Mesenchymal stem cell (in vitro differentiated cells and primary cell): ENCODE results near the gene KRT13.

Experiments used
- DNase-seq: peaks from one replicate; pipeline ENCODE4 v3.0.0-alpha.2; 2013
- H2AFZ ChIP-seq: one replicate; pipeline ENCODE4 v1.6.1; 2013; ENCODE audit warnings: low read depth, mild to moderate bottlenecking, control low read depth, inconsistent platforms, low read length, moderate library complexity
- H2AK5ac ChIP-seq: 2 replicates; pipeline ENCODE4 v1.6.1; 2013; ENCODE audit warnings: low read length, moderate library complexity, mild to moderate bottlenecking, inconsistent platforms; ENCODE audit not compliant: severe bottlenecking
- H2BK120ac ChIP-seq: one replicate; pipeline ENCODE4 v1.6.1; 2013; ENCODE audit warnings: low read depth, mild to moderate bottlenecking, inconsistent platforms, low read length, moderate library complexity
- H2BK12ac ChIP-seq, 2 experiments: one replicate each; pipeline ENCODE4 v1.6.1; 2013; ENCODE audit warnings: inconsistent platforms in 2 of 2, low read length in 2 of 2, mild to moderate bottlenecking in 2 of 2, moderate library complexity in 2 of 2, control low read depth in 1 of 2
- H2BK15ac ChIP-seq: one replicate; pipeline ENCODE4 v1.6.1; 2013; ENCODE audit warnings: mild to moderate bottlenecking, low read depth, inconsistent platforms; ENCODE audit not compliant: poor library complexity, severe bottlenecking
- H2BK5ac ChIP-seq: 2 replicates; pipeline ENCODE4 v1.6.1; 2013; ENCODE audit warnings: low read depth, mild to moderate bottlenecking, low read length, control low read depth, inconsistent platforms; ENCODE audit not compliant: poor library complexity, severe bottlenecking
- H3K14ac ChIP-seq, 2 experiments: one replicate each; pipeline ENCODE4 v1.6.1; 2013; ENCODE audit warnings: inconsistent platforms in 2 of 2, low read length in 2 of 2, control low read depth in 1 of 2, mild to moderate bottlenecking in 1 of 2, moderate library complexity in 1 of 2
- H3K18ac ChIP-seq, 2 experiments: one replicate each; pipeline ENCODE4 v1.6.1; 2013; ENCODE audit warnings: inconsistent platforms in 2 of 2, low read length in 2 of 2, control low read depth in 1 of 2, low read depth in 1 of 2, mild to moderate bottlenecking in 1 of 2
- H3K23ac ChIP-seq, 2 experiments: one replicate each; pipeline ENCODE4 v1.6.1; 2013; ENCODE audit warnings: inconsistent platforms in 2 of 2, low read length in 2 of 2, mild to moderate bottlenecking in 2 of 2, moderate library complexity in 2 of 2, control low read depth in 1 of 2
- H3K27ac ChIP-seq: 2 replicates; pipeline ENCODE4 v1.5.1; 2013; ENCODE audit warnings: mild to moderate bottlenecking, moderate library complexity, low read length, control low read depth, inconsistent platforms; ENCODE audit not compliant: poor library complexity, severe bottlenecking
- H3K27me3 ChIP-seq, 2 experiments: 2 replicates each; pipeline versions ENCODE4 v1.6.1 to v1.7.0; 2013; ENCODE audit warnings: low read length in 2 of 2, mild to moderate bottlenecking in 2 of 2, moderate library complexity in 2 of 2, control low read depth in 1 of 2, inconsistent platforms in 1 of 2; ENCODE audit not compliant: control insufficient read depth in 1 of 2, insufficient read depth in 1 of 2
- H3K36me3 ChIP-seq, 2 experiments: 2 replicates each; pipeline versions ENCODE4 v1.6.1 to v1.7.0; 2013; ENCODE audit warnings: low read length in 2 of 2, control low read depth in 1 of 2, inconsistent platforms in 1 of 2, low read depth in 1 of 2, mild to moderate bottlenecking in 1 of 2; ENCODE audit not compliant: insufficient read depth in 2 of 2, control insufficient read depth in 1 of 2
- H3K4ac ChIP-seq, 2 experiments: one replicate each; pipeline ENCODE4 v1.6.1; 2013; ENCODE audit warnings: inconsistent platforms in 2 of 2, low read length in 2 of 2, mild to moderate bottlenecking in 2 of 2, moderate library complexity in 2 of 2, control low read depth in 1 of 2, low read depth in 1 of 2
- H3K4me1 ChIP-seq: 2 replicates; pipeline ENCODE4 v1.6.1; 2013; ENCODE audit warnings: low read depth, low read length, control low read depth; ENCODE audit not compliant: control insufficient read depth, insufficient read depth
- H3K4me2 ChIP-seq: 2 replicates; pipeline ENCODE4 v1.6.1; 2013; ENCODE audit warnings: low read length, mild to moderate bottlenecking, inconsistent platforms; ENCODE audit not compliant: poor library complexity, severe bottlenecking
- H3K4me3 ChIP-seq, 2 experiments: 2 replicates each; pipeline versions ENCODE4 v1.5.1 to v1.7.0; 2013; ENCODE audit warnings: low read length in 2 of 2, mild to moderate bottlenecking in 2 of 2, control low read depth in 1 of 2, low read depth in 1 of 2; ENCODE audit not compliant: insufficient read depth in 1 of 2
- H3K79me1 ChIP-seq: replicated peaks from 2 replicates; pipeline ENCODE4 v1.6.1; 2013; ENCODE audit warnings: mild to moderate bottlenecking, control low read depth, low read length, inconsistent platforms; ENCODE audit not compliant: poor library complexity, severe bottlenecking
- H3K9ac ChIP-seq: 2 replicates; pipeline ENCODE4 v1.7.0; 2013; ENCODE audit warnings: mild to moderate bottlenecking, low read length, moderate library complexity
- H3K9me3 ChIP-seq: 2 replicates; pipeline ENCODE4 v1.7.0; 2013; ENCODE audit warnings: mild to moderate bottlenecking, low read length; ENCODE audit not compliant: control insufficient read depth
- H4K8ac ChIP-seq: one replicate; pipeline ENCODE4 v1.6.1; 2013; ENCODE audit warnings: inconsistent platforms, mild to moderate bottlenecking, low read length, moderate library complexity
- H4K91ac ChIP-seq: one replicate; pipeline ENCODE4 v1.6.1; 2013; ENCODE audit warnings: mild to moderate bottlenecking, low read length, inconsistent platforms
- WGBS: methylation state at CpG from one replicate; pipeline ENCODE4 v1.1.7; 2013; ENCODE audit warnings: mixed read lengths; 5-methylcytosine and 5-hydroxymethylcytosine counted together

Gene KRT13

DNA sequence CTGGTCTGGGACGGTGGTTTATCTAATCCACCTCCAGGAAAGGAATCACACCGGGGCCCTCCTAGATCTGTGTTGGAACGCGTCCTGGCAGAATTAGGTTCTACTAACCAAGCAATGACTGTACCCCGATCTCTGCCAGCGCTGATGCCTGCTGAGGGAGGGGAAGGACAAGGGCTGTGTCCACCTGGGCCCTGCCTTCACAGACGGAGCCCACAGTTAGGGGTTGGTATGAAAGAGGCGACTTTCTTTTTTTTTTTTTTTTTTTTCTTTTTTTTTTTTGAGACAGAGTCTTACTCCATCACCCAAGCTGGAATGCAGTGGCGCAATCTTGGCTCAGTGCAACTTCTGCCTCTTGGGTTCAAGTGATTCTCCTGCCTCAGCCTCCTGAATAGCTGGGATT lies 32.6 kb upstream of the KRT13 start:
- H3K9ac ChIP-seq = no peak overlapping the region
- H3K27me3 ChIP-seq = peaks cover 0 to 31% of the 10 kb centered on the region in 2 experiments

DNA sequence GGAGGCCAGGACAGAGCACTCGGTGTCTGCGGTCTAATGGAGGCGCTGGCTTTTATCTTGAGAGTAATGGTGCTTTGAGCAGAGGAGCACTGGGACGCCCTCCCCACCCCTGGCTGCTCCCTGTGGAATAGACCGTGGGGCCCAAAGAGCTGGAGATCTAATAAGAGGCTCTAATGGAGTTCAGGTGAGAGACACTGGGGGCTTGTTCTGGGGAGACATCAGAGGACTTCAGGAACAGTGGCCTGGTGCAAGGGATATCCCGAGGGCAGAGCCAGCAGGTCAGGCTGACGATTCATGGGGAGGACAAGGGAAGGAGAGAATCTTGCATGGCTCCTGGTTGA lies 32.2 kb upstream of the KRT13 start:
- no peak overlapping the region for H3K9ac ChIP-seq
- peak overlapping the region; percentile 10 for H2AFZ ChIP-seq
- H3K23ac ChIP-seq = no peak overlapping the region
- H3K27ac ChIP-seq = no peak overlapping the region
- no peak overlapping the region for H2BK5ac ChIP-seq
- peak overlapping the region; percentile 61 for H2BK15ac ChIP-seq
- H2BK12ac ChIP-seq = peak overlapping the region; percentile 29 to 75
- H3K9me3 ChIP-seq = no peaks in the 10 kb centered on the region
- peak overlapping the region; percentile 47 to 67 for H3K4ac ChIP-seq
- peak overlapping the region; percentile 25 to 64 for H3K18ac ChIP-seq
- H4K91ac ChIP-seq = peak overlapping the region; percentile 47
- peak overlapping the region; percentile 17 for H2AK5ac ChIP-seq
- H3K4me2 ChIP-seq = no peak overlapping the region
- H3K79me1 ChIP-seq = no peaks in the 10 kb centered on the region
- peak overlapping the region; percentile 27 for H4K8ac ChIP-seq
- H3K4me3 ChIP-seq = no peak overlapping the region
- no peaks in the 10 kb centered on the region for H3K36me3 ChIP-seq
- no peak overlapping the region for H3K14ac ChIP-seq
- peak overlapping the region; percentile 6 for H2BK120ac ChIP-seq
- WGBS = 87% methylated on average over 7 of the region's 7 CpGs
- no peak for DNase-seq
- H3K4me1 ChIP-seq = peaks cover 33% of the 10 kb centered on the region
- H3K27me3 ChIP-seq = peaks cover 0 to 31% of the 10 kb centered on the region in 2 experiments

More for the DNA sequence above, 32.6 kb upstream of the KRT13 start:
- H3K79me1 ChIP-seq = no peaks in the 10 kb centered on the region
- no peak overlapping the region for H3K14ac ChIP-seq
- no peaks in the 10 kb centered on the region for H3K9me3 ChIP-seq
- H3K27ac ChIP-seq = peak overlapping the region; percentile 80
- peak overlapping the region; percentile 17 for H2AK5ac ChIP-seq
- H3K4ac ChIP-seq = peak overlapping the region; percentile 47 to 67
- peak overlapping the region; percentile 61 for H2BK15ac ChIP-seq
- peak overlapping the region; percentile 47 for H4K91ac ChIP-seq
- H2BK120ac ChIP-seq = peak overlapping the region; percentile 39
- peaks cover 33% of the 10 kb centered on the region for H3K4me1 ChIP-seq
- no peak overlapping the region for H3K4me3 ChIP-seq
- H4K8ac ChIP-seq = no peak overlapping the region
- no peak overlapping the region for H3K23ac ChIP-seq
- no peak overlapping the region for H3K4me2 ChIP-seq
- peak overlapping the region; percentile 64 to 93 for H3K18ac ChIP-seq
- no peak overlapping the region for H2BK5ac ChIP-seq
- peak overlapping the region; percentile 10 for H2AFZ ChIP-seq
- H3K36me3 ChIP-seq = no peaks in the 10 kb centered on the region
- 91% methylated on average over 7 of the region's 9 CpGs for WGBS
- DNase-seq = no peak
- peak overlapping the region; percentile 29 to 91 for H2BK12ac ChIP-seq

DNA sequence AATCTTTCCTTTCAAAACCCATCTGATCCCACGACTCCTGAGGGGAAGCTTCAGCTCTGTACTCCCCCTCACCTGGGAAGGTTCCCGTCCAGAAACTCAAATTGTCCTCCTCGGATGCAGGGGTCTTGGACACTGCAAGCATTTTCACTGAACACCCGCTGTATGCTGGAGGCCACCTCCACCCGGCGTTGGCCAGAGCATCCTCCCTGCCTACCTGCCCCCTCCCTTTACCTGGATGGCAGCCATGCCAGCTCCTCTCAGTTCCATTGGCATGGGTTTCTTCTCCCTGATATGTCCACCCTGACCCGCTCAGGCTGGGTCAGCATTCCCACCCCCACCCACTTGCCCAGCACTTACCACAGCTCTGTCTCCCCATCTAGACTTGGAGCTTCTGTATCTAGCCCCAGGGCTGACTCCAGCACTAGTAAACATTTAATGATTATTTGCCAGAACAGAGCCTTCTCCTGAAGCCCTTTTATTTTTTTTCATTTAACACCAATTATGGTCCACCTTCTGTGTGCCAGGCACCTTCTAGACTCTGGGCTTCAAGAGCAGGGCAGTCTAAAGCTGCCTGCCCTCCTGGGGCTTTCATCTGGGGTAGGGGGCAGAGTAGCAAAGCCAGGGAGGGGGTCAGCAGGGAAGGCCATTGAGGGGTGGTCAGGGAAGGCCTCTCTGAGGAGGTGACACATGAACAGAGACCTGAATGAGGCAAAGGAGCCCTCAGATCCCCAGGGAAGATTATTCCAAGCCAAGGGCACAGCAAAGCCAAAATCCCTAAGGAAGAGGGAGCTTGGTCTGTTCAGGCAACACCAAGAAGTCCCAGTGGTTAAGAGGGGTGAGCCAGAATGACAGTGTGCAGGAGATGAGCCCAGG lies 31.6 kb upstream of the KRT13 start:
- no peak overlapping the region for H2BK5ac ChIP-seq
- H3K27me3 ChIP-seq = peaks cover 0 to 31% of the 10 kb centered on the region in 2 experiments
- no peak overlapping the region for H3K27ac ChIP-seq
- peaks cover 33% of the 10 kb centered on the region for H3K4me1 ChIP-seq
- DNase-seq = no peak
- H3K23ac ChIP-seq = no peak overlapping the region
- peak overlapping the region; percentile 74 for H2AK5ac ChIP-seq
- no peak overlapping the region for H3K4me3 ChIP-seq
- H3K36me3 ChIP-seq = no peaks in the 10 kb centered on the region
- 96% methylated on average over 7 of the region's 7 CpGs for WGBS
- H3K9ac ChIP-seq = no peak overlapping the region
- H4K8ac ChIP-seq = peak overlapping the region; percentile 28
- H2BK15ac ChIP-seq = peak overlapping the region; percentile 96
- H4K91ac ChIP-seq = peak overlapping the region; percentile 9
- H3K4ac ChIP-seq = peak overlapping the region in 1 of 2 experiments; percentile 67
- no peak overlapping the region for H3K4me2 ChIP-seq
- no peaks in the 10 kb centered on the region for H3K9me3 ChIP-seq
- H2BK120ac ChIP-seq = peak overlapping the region; percentile 6
- H3K18ac ChIP-seq = peak overlapping the region in 1 of 2 experiments; percentile 67
- H2BK12ac ChIP-seq = peak overlapping the region; percentile 49 to 91
- H3K14ac ChIP-seq = peak overlapping the region in 1 of 2 experiments; percentile 63
- H3K79me1 ChIP-seq = no peaks in the 10 kb centered on the region
- no peak overlapping the region for H2AFZ ChIP-seq

DNA sequence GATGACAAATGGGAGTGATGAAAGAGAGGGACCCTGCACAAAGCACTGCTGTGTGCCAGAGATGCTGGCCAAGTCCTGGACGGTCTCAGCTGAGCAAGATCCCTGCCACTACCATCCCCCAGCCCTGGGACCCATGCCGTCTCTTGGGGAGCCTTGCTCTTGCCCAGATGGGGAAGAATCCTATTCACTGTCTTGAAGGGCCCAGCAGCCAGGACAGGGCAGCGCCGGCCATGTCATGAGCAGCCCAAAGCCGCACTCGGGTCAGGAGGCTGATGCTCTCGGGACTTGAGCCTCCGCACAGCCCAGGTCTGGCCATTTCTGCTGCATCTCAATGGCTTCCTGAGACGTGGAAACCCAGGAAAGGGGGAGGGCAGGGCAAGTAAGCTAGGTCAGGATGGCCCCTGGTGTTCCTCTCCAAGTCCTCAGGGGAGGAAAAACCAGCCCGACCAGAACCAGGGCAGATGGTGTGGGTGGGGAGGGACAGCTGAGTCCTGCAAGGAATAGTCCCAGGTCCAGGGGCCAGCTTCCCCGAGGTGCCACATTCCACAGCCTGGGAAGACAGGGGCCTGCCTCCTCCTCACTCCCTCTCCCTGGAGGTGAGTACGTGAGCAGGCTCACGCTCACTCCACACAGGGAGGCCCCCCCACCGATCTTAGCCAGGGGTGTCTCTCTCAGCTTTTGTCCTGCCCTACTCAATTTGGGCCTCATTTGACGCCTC lies 30.5 kb upstream of the KRT13 start:
- peak overlapping the region; percentile 4 to 85 for H3K18ac ChIP-seq
- peak overlapping the region in 1 of 2 experiments; percentile 11 for H3K14ac ChIP-seq
- H3K4me3 ChIP-seq = no peak overlapping the region
- H3K79me1 ChIP-seq = no peaks in the 10 kb centered on the region
- peak overlapping the region; percentile 31 to 33 for H3K4ac ChIP-seq
- H3K4me2 ChIP-seq = no peak overlapping the region
- H3K9ac ChIP-seq = no peak overlapping the region
- H3K4me1 ChIP-seq = peaks cover 33% of the 10 kb centered on the region
- no peak for DNase-seq
- H2BK12ac ChIP-seq = peak overlapping the region in 1 of 2 experiments; percentile 91
- peak overlapping the region; percentile 36 for H2AK5ac ChIP-seq
- H3K9me3 ChIP-seq = no peaks in the 10 kb centered on the region
- no peaks in the 10 kb centered on the region for H3K36me3 ChIP-seq
- no peak overlapping the region for H2BK5ac ChIP-seq
- 71% methylated on average over 14 of the region's 15 CpGs for WGBS
- H2BK120ac ChIP-seq = no peak overlapping the region
- H3K27ac ChIP-seq = no peak overlapping the region
- peak overlapping the region; percentile 75 for H4K8ac ChIP-seq
- no peak overlapping the region for H3K23ac ChIP-seq
- peak overlapping the region; percentile 3 for H4K91ac ChIP-seq
- H2BK15ac ChIP-seq = no peak overlapping the region
- no peak overlapping the region for H2AFZ ChIP-seq
- peaks cover 0 to 31% of the 10 kb centered on the region in 2 experiments for H3K27me3 ChIP-seq
